Ishikawa (cell line): ENCODE results near the gene WIPF3.

Experiments used
- CREB1 ChIP-seq: IDR thresholded peaks from 2 replicates; pipeline ENCODE4 v1.6.1; 2012; ENCODE audit warnings: low read depth
- EGR1 ChIP-seq: IDR thresholded peaks from 2 replicates; pipeline ENCODE4 v1.6.1; 2012
- EP300 ChIP-seq: IDR thresholded peaks from 2 replicates; pipeline ENCODE4 v1.6.1; 2012; ENCODE audit warnings: borderline replicate concordance
- FOXM1 ChIP-seq: IDR thresholded peaks from 2 replicates; pipeline ENCODE4 v1.6.1; 2012; ENCODE audit warnings: low read depth, borderline replicate concordance
- NFIC ChIP-seq: IDR thresholded peaks from 2 replicates; pipeline ENCODE4 v1.6.1; 2012
- RAD21 ChIP-seq: IDR thresholded peaks from 2 replicates; pipeline ENCODE4 v1.6.1; 2012; ENCODE audit warnings: low read depth
- TAF1 ChIP-seq: IDR thresholded peaks from 2 replicates; pipeline ENCODE4 v1.6.1; 2012; ENCODE audit warnings: low read depth, mild to moderate bottlenecking
- TCF12 ChIP-seq: IDR thresholded peaks from 2 replicates; pipeline ENCODE4 v1.6.1; 2012; ENCODE audit warnings: low read depth
- TEAD4 ChIP-seq: IDR thresholded peaks from 2 replicates; pipeline ENCODE4 v1.6.1; 2012
- YY1 ChIP-seq: IDR thresholded peaks from 2 replicates; pipeline ENCODE4 v1.6.1; 2012; ENCODE audit warnings: low read depth
- ZBTB7A ChIP-seq: IDR thresholded peaks from 2 replicates; pipeline ENCODE4 v1.6.1; 2012; ENCODE audit warnings: low read depth
- TF ChIP-seq, protein P1 (sequence below): IDR thresholded peaks from 2 replicates; pipeline ENCODE4 v1.6.1; 2012
- TF ChIP-seq, protein P2 (sequence below): IDR thresholded peaks from 2 replicates; pipeline ENCODE4 v1.6.1; 2012; ENCODE audit warnings: low read depth, mild to moderate bottlenecking
- TF ChIP-seq, protein P3 (sequence below): IDR thresholded peaks from 2 replicates; pipeline ENCODE4 v1.6.1; 2012

- TF ChIP-seq EP300 (no peak), TCF12 (no peak), RAD21 (no peak), NFIC (no peak), EGR1 (no peak), TEAD4 (no peak), CREB1 (no peak), TAF1 (no peak), YY1 (no peak), ZBTB7A (no peak), FOXM1 (no peak)
- TF ChIP-seq, protein P1, sequence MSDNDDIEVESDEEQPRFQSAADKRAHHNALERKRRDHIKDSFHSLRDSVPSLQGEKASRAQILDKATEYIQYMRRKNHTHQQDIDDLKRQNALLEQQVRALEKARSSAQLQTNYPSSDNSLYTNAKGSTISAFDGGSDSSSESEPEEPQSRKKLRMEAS: no peak
- TF ChIP-seq, protein P2, sequence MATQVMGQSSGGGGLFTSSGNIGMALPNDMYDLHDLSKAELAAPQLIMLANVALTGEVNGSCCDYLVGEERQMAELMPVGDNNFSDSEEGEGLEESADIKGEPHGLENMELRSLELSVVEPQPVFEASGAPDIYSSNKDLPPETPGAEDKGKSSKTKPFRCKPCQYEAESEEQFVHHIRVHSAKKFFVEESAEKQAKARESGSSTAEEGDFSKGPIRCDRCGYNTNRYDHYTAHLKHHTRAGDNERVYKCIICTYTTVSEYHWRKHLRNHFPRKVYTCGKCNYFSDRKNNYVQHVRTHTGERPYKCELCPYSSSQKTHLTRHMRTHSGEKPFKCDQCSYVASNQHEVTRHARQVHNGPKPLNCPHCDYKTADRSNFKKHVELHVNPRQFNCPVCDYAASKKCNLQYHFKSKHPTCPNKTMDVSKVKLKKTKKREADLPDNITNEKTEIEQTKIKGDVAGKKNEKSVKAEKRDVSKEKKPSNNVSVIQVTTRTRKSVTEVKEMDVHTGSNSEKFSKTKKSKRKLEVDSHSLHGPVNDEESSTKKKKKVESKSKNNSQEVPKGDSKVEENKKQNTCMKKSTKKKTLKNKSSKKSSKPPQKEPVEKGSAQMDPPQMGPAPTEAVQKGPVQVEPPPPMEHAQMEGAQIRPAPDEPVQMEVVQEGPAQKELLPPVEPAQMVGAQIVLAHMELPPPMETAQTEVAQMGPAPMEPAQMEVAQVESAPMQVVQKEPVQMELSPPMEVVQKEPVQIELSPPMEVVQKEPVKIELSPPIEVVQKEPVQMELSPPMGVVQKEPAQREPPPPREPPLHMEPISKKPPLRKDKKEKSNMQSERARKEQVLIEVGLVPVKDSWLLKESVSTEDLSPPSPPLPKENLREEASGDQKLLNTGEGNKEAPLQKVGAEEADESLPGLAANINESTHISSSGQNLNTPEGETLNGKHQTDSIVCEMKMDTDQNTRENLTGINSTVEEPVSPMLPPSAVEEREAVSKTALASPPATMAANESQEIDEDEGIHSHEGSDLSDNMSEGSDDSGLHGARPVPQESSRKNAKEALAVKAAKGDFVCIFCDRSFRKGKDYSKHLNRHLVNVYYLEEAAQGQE: no peak
- TF ChIP-seq, protein P3, sequence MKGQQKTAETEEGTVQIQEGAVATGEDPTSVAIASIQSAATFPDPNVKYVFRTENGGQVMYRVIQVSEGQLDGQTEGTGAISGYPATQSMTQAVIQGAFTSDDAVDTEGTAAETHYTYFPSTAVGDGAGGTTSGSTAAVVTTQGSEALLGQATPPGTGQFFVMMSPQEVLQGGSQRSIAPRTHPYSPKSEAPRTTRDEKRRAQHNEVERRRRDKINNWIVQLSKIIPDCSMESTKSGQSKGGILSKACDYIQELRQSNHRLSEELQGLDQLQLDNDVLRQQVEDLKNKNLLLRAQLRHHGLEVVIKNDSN: no peak
Measured at GRCh38 chr7:29935111-29935510, 128.8 kb downstream of the WIPF3 start.
